Spleen (tissue), 11 donors: Measurements from ENCODE around the gene DAPK3. TPM values are rescaled to one million over a fixed set of nuclear protein-coding genes. Genes with fewer than 3 reads are reported as not detected.
A peak's percentile ranks its signal among the peaks of the same experiment; 100 is the strongest.

Experiments used
- DNase-seq: peaks from one replicate; pipeline ENCODE4 v3.0.0-alpha.2; 2020
- H3K27ac ChIP-seq, 8 donors: fragments of 200-600 bp; sonication (generic) in 7 of 8; 1 replicate in 4 of 8; 2 replicates in 4 of 8; pipeline versions ENCODE4 v1.5.0 to v1.8.0; 2016 to 2021; ENCODE audit warnings: inconsistent platforms in 4 of 8, mild to moderate bottlenecking in 4 of 8, moderate library complexity in 1 of 8
- H3K27me3 ChIP-seq, 7 donors: fragments of 200-600 bp; sonication (generic) in 6 of 7; replicated peaks in 1 of 7; 1 replicate in 4 of 7; 2 replicates in 3 of 7; pipeline versions ENCODE4 v1.5.0 to v1.8.0; 2016 to 2021; ENCODE audit warnings: inconsistent platforms in 3 of 7, mild to moderate bottlenecking in 1 of 7
- H3K36me3 ChIP-seq, 6 donors: fragments of 200-600 bp; sonication (generic) in 5 of 6; 1 replicate in 4 of 6; 2 replicates in 2 of 6; pipeline versions ENCODE4 v1.5.0 to v1.8.0; 2016 to 2021; ENCODE audit warnings: inconsistent platforms in 2 of 6
- H3K4me1 ChIP-seq, 6 donors: fragments of 200-600 bp; sonication (generic) in 5 of 6; 1 replicate in 3 of 6; 2 replicates in 3 of 6; pipeline versions ENCODE4 v1.5.0 to v1.8.0; 2016 to 2021; ENCODE audit warnings: inconsistent platforms in 3 of 6
- H3K4me3 ChIP-seq, 8 donors: fragments of 200-600 bp; sonication (generic) in 7 of 8; 1 replicate in 4 of 8; 2 replicates in 4 of 8; pipeline versions ENCODE4 v1.5.0 to v1.8.0; 2016 to 2021; ENCODE audit warnings: inconsistent platforms in 4 of 8, mild to moderate bottlenecking in 4 of 8, moderate library complexity in 2 of 8
- H3K9me3 ChIP-seq, 8 donors: fragments of 200-600 bp; sonication (generic) in 7 of 8; 1 replicate in 4 of 8; 2 replicates in 4 of 8; pipeline versions ENCODE4 v1.5.0 to v1.8.0; 2016 to 2021; ENCODE audit warnings: inconsistent platforms in 4 of 8
- POLR2A ChIP-seq, 3 donors: fragments of 450-650 bp; IDR thresholded peaks; one replicate each; pipeline ENCODE4 v1.5.1; 2017; ENCODE audit warnings: antibody characterized with exemption in 3 of 3, mild to moderate bottlenecking in 1 of 3
- POLR2AphosphoS5 ChIP-seq, 3 donors: sonication (generic); formaldehyde crosslinking; IDR thresholded peaks; one replicate each; pipeline ENCODE4 v1.5.1; 2017; ENCODE audit warnings: antibody characterized with exemption in 3 of 3
- WGBS, 5 donors: extraction: QIAGEN DNeasy Blood & Tissue Kit in 3 of 5; methylation state at CpG; one replicate each; pipeline versions ENCODE4 v1.1.5 to v1.1.7; 2013 to 2018; 5-methylcytosine and 5-hydroxymethylcytosine counted together
- intact Hi-C: fragments of 100-400 bp; cut with DNase I; formaldehyde crosslinking; loops from one replicate; pipeline ENCODE4 v1.15.0; 2023; ENCODE audit warnings: low total_unique reads
- polyA plus RNA-seq, 3 donors: library from polyadenylated mRNA; stranded (reverse); fragments of 200-250 nt; gene quantifications; one replicate each; pipeline ENCODE4 v1.2.1, GENCODE V29; 2013
- total RNA-seq, 7 donors: library from RNA; depleted of rRNA in 3 of 7; stranded (reverse); fragments of >200 nt in 3 of 7; fragmentation: NEBNext Ultra II Directional in 4 of 7; extraction: Animal tissue kit (Norgen Biotek cat#: 25700) in 4 of 7; gene quantifications; one replicate each; pipeline versions ENCODE4 v1.1.0 to v1.2.1, GENCODE V29; 2016 to 2021
- TF ChIP-seq, protein P1 (sequence below), 11 experiments: fragments of 200-600 bp in 7 of 11; fragments of 450-650 bp in 4 of 11; sonication (generic) in 4 of 11; IDR thresholded peaks in 8 of 11; conservative IDR thresholded peaks in 3 of 11; 1 replicate in 7 of 11; 2 replicates in 4 of 11; pipeline versions ENCODE4 v1.4.0 to v1.8.0; 2016 to 2021; ENCODE audit warnings: antibody characterized with exemption in 11 of 11, inconsistent platforms in 4 of 11, mild to moderate bottlenecking in 1 of 11
- donor health status: healthy with polysubstance abuse.
- donor health status: DM: no; HTN: no; CAD: no; lungs with moderate emphysema.
- donor health status: DM: no; HTN: no; CAD: no.
- donor health status: Bipolar disorder and iron deficiency.
- donor health status: healthy.
- donor health status: DM: no; HTN: no; CAD: no.
- donor health status: DM: yes; HTN: yes; CAD: no.

The DAPK3 gene
- total and polyA plus RNA-seq, 10 donors = 26.5 to 68.8 (median 46.1) TPM

DNA sequence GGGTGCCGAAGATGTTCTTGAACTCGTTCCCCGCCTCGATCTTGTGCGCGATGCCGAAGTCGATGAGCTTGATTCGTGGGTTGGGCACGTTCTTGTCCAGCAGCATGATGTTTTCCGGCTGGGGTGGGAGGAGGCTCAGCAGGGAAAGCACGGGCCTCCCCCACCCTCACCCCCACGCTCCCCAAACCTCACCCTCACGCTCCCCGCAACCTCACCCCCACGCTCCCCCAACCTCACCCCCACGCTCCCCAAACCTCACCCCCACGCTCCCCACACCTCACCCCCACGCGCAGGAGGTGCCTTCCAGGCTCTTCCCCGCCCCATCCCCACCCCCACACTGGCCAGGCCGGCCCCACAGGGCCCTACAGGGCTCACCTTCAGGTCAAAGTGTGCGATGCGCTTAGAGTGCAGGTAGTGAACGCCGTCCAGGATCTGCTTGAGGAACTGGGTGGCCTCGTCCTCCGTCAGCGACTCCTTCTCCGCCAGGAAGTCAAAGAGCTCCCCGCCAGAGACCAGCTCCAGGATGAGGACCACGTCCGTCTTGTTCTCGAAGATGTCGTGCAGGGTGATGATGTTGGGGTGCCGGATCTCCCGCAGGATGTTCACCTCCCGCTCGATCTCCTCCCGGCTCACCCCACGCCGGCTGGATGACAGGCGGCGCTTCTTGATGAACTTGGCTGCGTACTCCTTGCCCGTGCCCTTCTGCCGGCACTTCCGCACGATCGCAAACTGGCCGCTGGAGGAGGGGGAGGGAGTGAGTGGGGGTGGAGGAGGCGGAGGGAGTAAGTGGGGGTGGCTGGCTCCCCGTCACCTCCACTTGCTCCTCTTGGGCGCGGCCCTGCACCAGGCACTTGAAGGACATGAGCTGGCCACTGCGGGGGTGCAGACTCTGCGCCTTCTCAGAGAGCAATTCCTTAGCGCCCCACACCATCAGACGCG is 6.4 kb downstream of the DAPK3 start:
- Histone ChIP-seq H3K4me1 (peaks cover 10 to 41% (median 30%) of the 10 kb centered on the region in 6 donors), H3K36me3 (peaks cover 0 to 100% (median 84%) of the 10 kb centered on the region in 6 donors), H3K9me3 (no peaks in the 10 kb centered on the region), H3K4me3 (no peak overlapping the region), H3K27ac (no peak overlapping the region), H3K27me3 (no peaks in the 10 kb centered on the region)
- DNase-seq = no peak
- WGBS, 5 donors = 91 to 96% (median 93%) methylated on average over 46 to 60 of the region's 60 CpGs
- TF ChIP-seq, protein P1, sequence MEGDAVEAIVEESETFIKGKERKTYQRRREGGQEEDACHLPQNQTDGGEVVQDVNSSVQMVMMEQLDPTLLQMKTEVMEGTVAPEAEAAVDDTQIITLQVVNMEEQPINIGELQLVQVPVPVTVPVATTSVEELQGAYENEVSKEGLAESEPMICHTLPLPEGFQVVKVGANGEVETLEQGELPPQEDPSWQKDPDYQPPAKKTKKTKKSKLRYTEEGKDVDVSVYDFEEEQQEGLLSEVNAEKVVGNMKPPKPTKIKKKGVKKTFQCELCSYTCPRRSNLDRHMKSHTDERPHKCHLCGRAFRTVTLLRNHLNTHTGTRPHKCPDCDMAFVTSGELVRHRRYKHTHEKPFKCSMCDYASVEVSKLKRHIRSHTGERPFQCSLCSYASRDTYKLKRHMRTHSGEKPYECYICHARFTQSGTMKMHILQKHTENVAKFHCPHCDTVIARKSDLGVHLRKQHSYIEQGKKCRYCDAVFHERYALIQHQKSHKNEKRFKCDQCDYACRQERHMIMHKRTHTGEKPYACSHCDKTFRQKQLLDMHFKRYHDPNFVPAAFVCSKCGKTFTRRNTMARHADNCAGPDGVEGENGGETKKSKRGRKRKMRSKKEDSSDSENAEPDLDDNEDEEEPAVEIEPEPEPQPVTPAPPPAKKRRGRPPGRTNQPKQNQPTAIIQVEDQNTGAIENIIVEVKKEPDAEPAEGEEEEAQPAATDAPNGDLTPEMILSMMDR (IDR thresholded peaks at IDR 0.05 in 8 of 11, conservative IDR thresholded peaks at IDR 0.05 in 3 of 11) = no peak
- peak in 1 of 3 donors; percentile 25 for TF ChIP-seq POLR2AphosphoS5 (IDR thresholded peaks at IDR 0.05)
- TF ChIP-seq POLR2A (IDR thresholded peaks at IDR 0.05) = no peak
- intact Hi-C loops = no loop called here

DNA sequence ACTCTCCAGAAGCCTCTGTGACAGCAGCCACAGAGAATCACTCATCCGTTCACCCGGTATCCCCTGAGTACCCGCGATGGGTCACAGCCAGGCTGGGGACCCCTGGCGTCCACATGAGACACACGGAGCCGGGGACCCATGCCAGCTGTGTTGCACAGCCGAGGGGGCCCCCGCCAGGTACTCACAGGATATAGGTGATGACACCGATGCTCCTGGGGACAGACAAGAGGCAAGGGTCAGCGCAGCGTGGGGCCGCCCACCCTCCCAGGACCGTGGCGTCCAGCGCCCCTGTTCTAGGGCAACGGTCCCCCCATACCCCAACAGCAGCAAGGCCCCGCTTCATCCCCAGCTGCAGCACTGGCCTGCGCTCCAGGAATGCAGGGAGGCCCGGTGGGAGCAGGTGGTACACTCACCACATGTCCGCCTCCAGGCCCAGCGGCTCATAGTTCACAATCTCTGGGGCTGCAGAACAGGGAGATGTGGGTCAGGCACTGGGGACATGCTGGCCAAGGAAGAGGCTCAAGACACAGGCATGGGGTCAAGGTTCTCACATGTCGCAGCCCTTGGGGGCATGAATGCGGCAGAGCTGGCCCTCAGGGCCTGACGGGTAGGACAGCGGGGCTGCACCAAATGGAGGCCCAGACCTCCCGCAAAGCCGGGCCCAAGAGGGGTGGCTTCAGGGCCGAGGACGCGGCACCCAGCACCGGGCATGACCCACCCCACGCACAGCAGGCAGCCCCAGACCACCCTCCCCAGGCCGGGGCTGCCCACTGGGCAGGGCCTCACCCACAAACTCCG is 7.2 kb downstream of the DAPK3 start:
- DNase-seq = no peak
- H3K27me3 ChIP-seq = no peaks in the 10 kb centered on the region

DNA sequence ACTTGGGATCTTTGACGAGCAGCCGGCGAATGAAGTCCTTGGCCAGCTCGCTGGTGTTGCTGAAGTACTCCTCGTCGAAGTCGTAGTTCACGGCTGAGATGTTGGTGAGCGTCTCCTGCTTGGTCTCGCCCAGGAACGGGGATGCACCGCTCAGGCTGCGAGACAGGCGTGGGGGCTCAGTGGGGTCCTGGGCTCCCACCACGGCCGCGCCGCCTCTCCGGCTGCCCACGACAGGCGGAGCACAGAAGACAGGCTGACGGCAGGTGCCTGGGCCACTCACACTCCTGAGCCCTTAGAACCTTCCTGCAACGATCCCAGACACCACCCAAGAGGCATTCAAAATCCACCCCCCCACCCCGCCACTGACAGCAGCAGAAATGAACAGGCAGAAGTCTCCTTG is 9.9 kb downstream of the DAPK3 start:
- DNase-seq = no peak
- no peak overlapping the region for H3K4me3 ChIP-seq
- peaks cover 3 to 100% (median 88%) of the 10 kb centered on the region in 6 donors for H3K36me3 ChIP-seq
- H3K4me1 ChIP-seq = peaks cover 0 to 7% (median 3%) of the 10 kb centered on the region in 6 donors
- no peaks in the 10 kb centered on the region for H3K9me3 ChIP-seq
- no peak for TF ChIP-seq POLR2AphosphoS5 (IDR thresholded peaks at IDR 0.05)
- TF ChIP-seq, protein P1 (IDR thresholded peaks at IDR 0.05 in 8 of 11, conservative IDR thresholded peaks at IDR 0.05 in 3 of 11) = no peak
- no peak for TF ChIP-seq POLR2A (IDR thresholded peaks at IDR 0.05)
- 95 to 97% (median 95%) methylated on average over 5 to 24 of the region's 24 CpGs for WGBS, 5 donors
- intact Hi-C loops = no loop called here
- H3K27ac ChIP-seq = no peak overlapping the region
- no peaks in the 10 kb centered on the region for H3K27me3 ChIP-seq

More for the DNA sequence above, 7.2 kb downstream of the DAPK3 start:
- Histone ChIP-seq H3K36me3 (peaks cover 3 to 100% (median 90%) of the 10 kb centered on the region in 6 donors), H3K27ac (no peak overlapping the region), H3K4me1 (peaks cover 2 to 33% (median 22%) of the 10 kb centered on the region in 6 donors), H3K9me3 (no peaks in the 10 kb centered on the region), H3K4me3 (no peak overlapping the region)
- 94 to 97% (median 95%) methylated on average over 22 to 35 of the region's 35 CpGs for WGBS, 5 donors
- intact Hi-C loops = no loop called here
- no peak for TF ChIP-seq POLR2AphosphoS5 (IDR thresholded peaks at IDR 0.05)
- TF ChIP-seq, protein P1 (IDR thresholded peaks at IDR 0.05 in 8 of 11, conservative IDR thresholded peaks at IDR 0.05 in 3 of 11) = no peak
